ENCODE data around the gene DUSP1. TPM values are rescaled to one million over a fixed set of nuclear protein-coding genes. Genes with fewer than 3 reads are reported as not detected.

DUSP1 gene
- total RNA-seq, 1 donor from 2014 or later, result 2,876 TPM

DNA sequence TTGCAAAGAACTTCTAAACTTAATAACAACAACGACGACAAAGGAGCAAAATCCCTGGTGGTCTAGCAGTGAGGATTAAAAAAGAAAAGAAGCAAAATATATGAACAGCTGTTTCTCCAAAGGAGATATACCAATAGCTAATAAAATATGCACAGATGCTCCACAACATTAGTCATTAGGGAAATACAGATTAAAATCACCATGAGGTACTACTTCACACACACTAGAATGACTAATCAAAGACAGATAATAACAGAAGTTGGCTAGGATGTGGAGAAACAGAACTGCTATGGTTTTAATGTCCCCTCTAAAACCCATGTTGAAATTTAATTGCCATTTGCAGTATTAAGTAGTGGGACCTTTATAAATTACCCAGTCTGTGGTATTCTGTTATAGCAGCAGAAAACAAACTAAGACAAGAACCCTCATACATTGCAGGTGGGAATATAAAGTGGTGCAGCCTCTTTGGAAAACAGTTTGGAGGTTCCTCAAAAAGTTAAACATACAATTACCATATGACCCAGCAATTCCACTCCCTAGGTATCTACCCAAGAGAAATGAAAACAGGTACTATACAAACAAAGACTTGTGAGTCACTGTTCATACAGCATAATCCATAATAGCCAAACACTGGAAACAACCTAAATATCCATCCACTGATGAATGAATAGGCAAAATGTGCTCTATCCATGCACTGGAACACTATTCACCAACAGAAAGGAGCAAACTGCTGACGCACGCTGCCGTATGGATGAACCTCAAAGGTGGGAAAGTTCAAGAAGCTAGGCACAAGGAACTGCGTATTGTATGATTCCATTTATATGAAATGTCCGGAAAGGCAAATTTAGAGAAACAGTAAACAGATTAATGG, 11.4 kb upstream of the DUSP1 start:
- intact Hi-C loops (cut with DNase I), result no loop called here

DNA sequence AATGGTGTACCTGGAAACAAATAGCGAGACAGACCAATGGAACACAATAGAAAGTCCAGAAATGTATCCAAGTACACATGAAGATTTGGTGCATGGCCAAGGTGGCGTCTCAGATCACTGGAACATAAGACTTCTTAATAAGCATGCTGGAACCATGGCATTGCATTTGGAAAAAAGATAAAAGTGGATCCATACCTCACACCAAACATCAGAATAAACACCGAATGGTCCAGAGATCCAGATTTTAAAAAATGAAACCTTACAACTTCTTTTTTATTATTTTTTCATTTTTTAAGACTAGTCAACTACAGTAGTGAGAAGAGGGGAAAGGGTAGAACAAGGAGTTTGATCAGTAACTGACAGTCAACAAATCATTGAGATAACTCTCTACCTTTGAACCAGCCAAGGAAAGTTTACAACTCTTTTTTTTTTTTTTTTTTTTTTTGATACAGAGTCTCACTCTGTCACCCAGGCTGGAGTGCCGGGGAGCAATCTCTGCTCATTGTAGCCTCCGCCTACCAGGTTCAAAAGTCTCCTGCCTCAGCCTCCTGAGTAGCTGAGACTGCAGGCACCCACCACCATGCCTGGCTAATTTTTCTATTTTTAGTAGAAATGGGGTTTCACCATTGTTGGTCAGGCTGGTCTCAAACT, 8.8 kb upstream of the DUSP1 start:
- no peak overlapping the region for H3K4me3 ChIP-seq
- H3K27me3 ChIP-seq, result no peaks in the 10 kb centered on the region
- no peak overlapping the region for H3K27ac ChIP-seq
- no peak for DNase-seq (ENCODE audit: extremely low spot score in 2 of 2)
- no peaks in the 10 kb centered on the region for H3K9me3 ChIP-seq
- H3K4me1 ChIP-seq, result peaks cover 38% of the 10 kb centered on the region
- intact Hi-C loops (cut with DNase I), result no loop called here
- H3K36me3 ChIP-seq, result no peaks in the 10 kb centered on the region
- TF ChIP-seq, protein P1, sequence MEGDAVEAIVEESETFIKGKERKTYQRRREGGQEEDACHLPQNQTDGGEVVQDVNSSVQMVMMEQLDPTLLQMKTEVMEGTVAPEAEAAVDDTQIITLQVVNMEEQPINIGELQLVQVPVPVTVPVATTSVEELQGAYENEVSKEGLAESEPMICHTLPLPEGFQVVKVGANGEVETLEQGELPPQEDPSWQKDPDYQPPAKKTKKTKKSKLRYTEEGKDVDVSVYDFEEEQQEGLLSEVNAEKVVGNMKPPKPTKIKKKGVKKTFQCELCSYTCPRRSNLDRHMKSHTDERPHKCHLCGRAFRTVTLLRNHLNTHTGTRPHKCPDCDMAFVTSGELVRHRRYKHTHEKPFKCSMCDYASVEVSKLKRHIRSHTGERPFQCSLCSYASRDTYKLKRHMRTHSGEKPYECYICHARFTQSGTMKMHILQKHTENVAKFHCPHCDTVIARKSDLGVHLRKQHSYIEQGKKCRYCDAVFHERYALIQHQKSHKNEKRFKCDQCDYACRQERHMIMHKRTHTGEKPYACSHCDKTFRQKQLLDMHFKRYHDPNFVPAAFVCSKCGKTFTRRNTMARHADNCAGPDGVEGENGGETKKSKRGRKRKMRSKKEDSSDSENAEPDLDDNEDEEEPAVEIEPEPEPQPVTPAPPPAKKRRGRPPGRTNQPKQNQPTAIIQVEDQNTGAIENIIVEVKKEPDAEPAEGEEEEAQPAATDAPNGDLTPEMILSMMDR (IDR thresholded peaks at IDR 0.05), result no peak
- TF ChIP-seq POLR2AphosphoS5 (IDR thresholded peaks at IDR 0.05; ENCODE audit: insufficient read depth in 1 of 2, low read depth in 1 of 2) (no peak), POLR2A (IDR thresholded peaks at IDR 0.05) (no peak)

More for the DNA sequence above, 11.4 kb upstream of the DUSP1 start:
- H3K27ac ChIP-seq, result no peak overlapping the region
- H3K4me3 ChIP-seq, result no peak overlapping the region
- H3K9me3 ChIP-seq, result no peaks in the 10 kb centered on the region
- no peaks in the 10 kb centered on the region for H3K27me3 ChIP-seq
- no peak for DNase-seq (ENCODE audit: extremely low spot score in 2 of 2)
- TF ChIP-seq POLR2AphosphoS5 (IDR thresholded peaks at IDR 0.05; ENCODE audit: insufficient read depth in 1 of 2, low read depth in 1 of 2), result no peak
- no peak for TF ChIP-seq POLR2A (IDR thresholded peaks at IDR 0.05)
- TF ChIP-seq, protein P1 (IDR thresholded peaks at IDR 0.05), result no peak
- H3K36me3 ChIP-seq, result no peaks in the 10 kb centered on the region
- H3K4me1 ChIP-seq, result peaks cover 15% of the 10 kb centered on the region

GRCh38 chr5:172777881-172778814, 7.2 kb upstream of the DUSP1 start:
- peak overlapping the region in 1 of 2 donors; percentile 12 for H3K4me3 ChIP-seq
- peaks cover 54% of the 10 kb centered on the region for H3K4me1 ChIP-seq
- TF ChIP-seq, protein P1 (IDR thresholded peaks at IDR 0.05), result no peak
- peak in 1 of 2 donors; percentile 11 for TF ChIP-seq POLR2AphosphoS5 (IDR thresholded peaks at IDR 0.05; ENCODE audit: insufficient read depth in 1 of 2, low read depth in 1 of 2)
- no peak for TF ChIP-seq POLR2A (IDR thresholded peaks at IDR 0.05)

DNA sequence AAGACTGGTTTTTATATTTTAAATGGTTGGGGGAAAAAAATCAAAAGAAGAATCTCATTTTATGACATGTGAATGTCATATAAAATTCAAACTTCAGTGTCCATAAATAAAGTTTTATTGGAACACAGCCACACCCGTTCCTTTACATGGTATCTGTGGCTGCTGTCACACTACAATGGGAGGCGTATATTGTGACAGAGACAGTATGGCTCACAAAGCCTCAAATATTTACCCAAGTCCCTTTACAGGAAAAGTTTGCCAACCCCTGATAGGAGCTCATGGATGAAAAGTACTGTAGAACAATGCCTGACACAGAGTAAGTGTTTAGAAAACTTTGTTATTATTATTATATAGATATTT, 5.2 kb upstream of the DUSP1 start:
- no peaks in the 10 kb centered on the region for H3K9me3 ChIP-seq
- H3K27ac ChIP-seq, result peak overlapping the region; percentile 98
- H3K4me3 ChIP-seq, result no peak overlapping the region
- intact Hi-C loops (cut with DNase I), result no loop called here
- TF ChIP-seq POLR2A (IDR thresholded peaks at IDR 0.05) (no peak), POLR2AphosphoS5 (IDR thresholded peaks at IDR 0.05; ENCODE audit: insufficient read depth in 1 of 2, low read depth in 1 of 2) (no peak)
- TF ChIP-seq, protein P1 (IDR thresholded peaks at IDR 0.05), result no peak
- no peaks in the 10 kb centered on the region for H3K27me3 ChIP-seq
- H3K4me1 ChIP-seq, result peaks cover 71% of the 10 kb centered on the region
- H3K36me3 ChIP-seq, result no peaks in the 10 kb centered on the region
- no peak for DNase-seq (ENCODE audit: extremely low spot score in 2 of 2)

More at GRCh38 chr5:172777881-172778814, 7.2 kb upstream of the DUSP1 start:
- Histone ChIP-seq H3K9me3 (no peaks in the 10 kb centered on the region), H3K27me3 (no peaks in the 10 kb centered on the region), H3K27ac (peak overlapping the region; percentile 98), H3K36me3 (no peaks in the 10 kb centered on the region)
- DNase-seq (ENCODE audit: extremely low spot score in 2 of 2), result peak in 1 of 2 donors; percentile 95
- intact Hi-C loops (cut with DNase I), result no loop called here

Measured in vagina (tissue), 2 donors.